Amniotic stem cell (primary cell): Measurements from ENCODE around the gene FBXO46.
A peak's percentile ranks its signal among the peaks of the same experiment; 100 is the strongest.

Source experiments
- DNase-seq: peaks from one replicate; lab custom pipeline; 2025; lab: John Stamatoyannopoulos, UW

FBXO46 gene, protein sequence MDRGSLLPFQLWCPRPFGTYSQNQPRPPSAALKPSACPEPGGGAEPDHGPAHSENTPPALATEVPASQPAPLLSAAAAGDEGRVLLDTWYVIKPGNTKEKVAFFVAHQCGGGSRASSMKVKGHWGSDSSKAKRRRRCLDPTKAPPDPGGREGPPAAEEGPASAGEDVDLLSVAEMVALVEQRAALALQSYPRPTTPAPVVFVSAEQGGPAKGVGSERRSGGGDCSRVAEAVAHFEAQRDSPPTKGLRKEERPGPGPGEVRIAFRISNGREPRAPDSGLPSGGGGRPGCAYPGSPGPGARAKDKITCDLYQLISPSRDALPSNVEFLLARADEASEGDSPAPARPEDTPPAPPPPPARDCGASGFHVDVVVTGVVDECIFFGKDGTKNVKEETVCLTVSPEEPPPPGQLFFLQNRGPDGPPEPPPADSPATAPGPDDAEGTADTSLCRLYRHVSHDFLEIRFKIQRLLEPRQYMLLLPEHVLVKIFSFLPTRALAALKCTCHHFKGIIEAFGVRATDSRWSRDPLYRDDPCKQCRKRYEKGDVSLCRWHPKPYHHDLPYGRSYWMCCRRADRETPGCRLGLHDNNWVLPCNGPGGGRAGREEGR

GRCh38 chr19:45730368-45731288 is at the start of gene FBXO46:
TSS of gene FBXO46 (minus strand) at chr19:45730896. CDS start at chr19:45713495, 17,401 bp downstream.
- peak; percentile 99 for DNase-seq

GRCh38 chr19:45780146-45780447 is 49.4 kb upstream of the FBXO46 start:
- no peak for DNase-seq

GRCh38 chr19:45779231-45780145 is 48.8 kb upstream of the FBXO46 start:
- no peak for DNase-seq

DNA sequence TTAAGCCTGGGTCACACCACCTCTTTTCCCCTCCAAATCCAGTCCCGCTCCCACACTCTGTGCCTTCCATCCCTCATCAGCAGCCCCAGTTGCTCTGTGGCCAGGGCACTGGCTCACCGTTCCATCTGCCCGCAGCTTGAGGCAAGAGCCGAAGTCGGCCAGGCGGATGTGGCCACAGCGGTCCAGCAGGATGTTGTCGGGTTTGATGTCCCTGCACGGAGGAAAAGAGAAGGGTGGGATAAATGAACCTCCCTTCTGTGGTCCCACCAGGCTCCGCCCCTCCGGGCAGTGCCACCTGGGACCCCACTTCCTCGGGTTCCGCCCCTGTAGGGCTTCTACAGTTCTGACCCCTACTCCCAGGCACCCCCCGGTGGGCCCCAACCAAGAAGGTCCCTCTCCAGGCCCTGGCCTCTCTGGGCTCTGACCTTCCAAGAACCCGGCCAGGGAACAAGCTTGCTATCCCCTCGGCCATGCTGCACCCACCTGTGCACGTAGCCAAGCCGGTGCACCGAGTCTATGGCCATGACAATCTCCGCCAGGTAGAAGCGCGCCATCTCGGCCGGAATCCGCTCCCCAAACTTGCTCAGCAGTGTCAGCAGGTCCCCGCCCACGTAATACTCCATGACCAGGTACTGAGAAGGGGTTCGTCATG is 47.4 kb upstream of the FBXO46 start:
- DNase-seq: no peak

DNA sequence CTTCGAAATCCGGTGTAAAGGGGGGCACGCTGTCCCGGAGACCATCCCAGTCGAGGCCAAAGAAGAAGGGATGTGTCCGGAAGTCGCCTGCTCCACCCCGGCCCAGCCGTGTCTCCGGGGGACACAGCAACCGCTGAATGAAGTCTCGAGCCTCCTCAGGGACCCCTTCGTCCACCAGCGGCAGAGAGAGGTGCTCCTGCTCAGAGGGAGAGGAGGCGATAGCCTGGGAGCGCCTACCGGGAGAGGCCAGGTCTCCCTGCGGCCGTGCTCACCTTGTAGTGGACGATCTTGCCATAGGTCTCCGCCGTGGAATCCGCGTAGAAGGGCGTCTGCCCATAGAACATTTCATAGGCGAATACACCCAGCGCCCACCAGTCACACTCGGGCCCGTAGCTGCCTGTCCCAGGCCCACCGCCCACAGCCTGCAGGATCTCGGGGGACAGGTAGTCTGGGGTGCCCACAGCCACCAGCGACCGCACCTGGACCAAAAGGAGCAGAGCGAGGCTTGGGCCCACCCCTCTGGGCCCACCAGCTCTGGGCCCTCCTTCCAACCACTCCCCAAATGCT is 46.8 kb upstream of the FBXO46 start:
- DNase-seq: no peak

DNA sequence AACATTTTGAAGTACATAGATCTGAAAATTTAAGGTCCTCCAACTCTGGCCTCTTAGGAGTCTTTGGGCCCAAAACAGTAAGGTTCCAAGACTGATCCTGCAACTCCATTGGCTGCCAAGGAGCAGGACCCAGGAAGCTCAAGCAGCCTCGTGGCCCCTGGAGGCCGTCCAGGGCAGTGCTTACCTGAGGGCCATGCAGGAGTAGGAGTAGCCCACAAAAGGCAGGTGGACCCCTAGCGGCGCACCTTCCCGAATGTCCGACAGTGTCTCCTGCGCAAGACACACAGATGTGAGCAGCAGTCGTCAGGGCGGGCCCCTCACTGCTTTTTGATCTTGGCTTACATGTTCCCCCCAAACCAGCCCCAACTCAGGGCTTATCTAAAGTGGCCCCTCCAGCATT is 44.1 kb upstream of the FBXO46 start:
- no peak for DNase-seq

DNA sequence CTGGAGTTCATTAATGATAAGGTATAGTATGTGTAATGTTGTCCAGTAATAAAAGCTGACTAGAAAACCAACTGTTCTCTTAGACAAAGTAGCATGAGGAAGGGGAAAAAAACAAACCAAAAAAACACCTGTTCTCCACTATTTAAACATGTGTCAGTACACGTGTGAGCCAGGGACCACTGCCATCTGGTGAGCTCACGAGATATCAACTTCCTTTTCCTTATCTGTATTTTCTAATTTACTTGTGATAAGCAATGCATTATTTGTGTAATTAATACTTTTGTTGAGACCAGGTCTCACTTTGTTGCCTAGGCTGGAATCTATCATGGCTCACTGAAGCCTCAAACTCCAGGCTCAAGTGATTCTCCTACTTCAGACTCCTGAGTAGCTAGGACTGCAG is 42.7 kb upstream of the FBXO46 start:
- DNase-seq: no peak

DNA sequence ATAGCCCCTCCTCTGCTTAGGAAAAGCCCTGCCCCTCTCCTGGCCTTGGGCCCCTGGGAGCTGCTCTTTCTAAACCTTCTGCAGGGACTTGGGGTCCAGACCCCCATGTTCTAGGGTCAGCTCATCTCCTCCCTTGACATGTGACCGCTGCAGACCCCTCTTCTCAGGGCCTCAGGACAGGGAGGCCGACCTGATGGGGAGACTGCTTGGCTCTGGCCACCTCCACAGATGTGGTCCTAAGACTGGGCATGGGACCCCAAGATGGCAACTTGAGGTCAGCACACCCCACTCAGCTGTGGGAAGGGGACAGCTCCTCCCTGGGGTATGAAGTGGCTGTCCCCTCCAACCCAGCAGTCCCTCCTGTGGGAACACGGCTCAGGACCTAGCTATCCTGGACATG is 42.2 kb upstream of the FBXO46 start:
- no peak for DNase-seq

GRCh38 chr19:45772130-45772840 is 41.6 kb upstream of the FBXO46 start:
- no peak for DNase-seq

GRCh38 chr19:45771311-45771933 is 40.7 kb upstream of the FBXO46 start:
- no peak for DNase-seq

- DNase-seq: peak; percentile 77
Observed at GRCh38 chr19:45770192-45771101, 39.8 kb upstream of the FBXO46 start.

GRCh38 chr19:45769821-45770191 is 39.1 kb upstream of the FBXO46 start:
- DNase-seq: no peak

DNA sequence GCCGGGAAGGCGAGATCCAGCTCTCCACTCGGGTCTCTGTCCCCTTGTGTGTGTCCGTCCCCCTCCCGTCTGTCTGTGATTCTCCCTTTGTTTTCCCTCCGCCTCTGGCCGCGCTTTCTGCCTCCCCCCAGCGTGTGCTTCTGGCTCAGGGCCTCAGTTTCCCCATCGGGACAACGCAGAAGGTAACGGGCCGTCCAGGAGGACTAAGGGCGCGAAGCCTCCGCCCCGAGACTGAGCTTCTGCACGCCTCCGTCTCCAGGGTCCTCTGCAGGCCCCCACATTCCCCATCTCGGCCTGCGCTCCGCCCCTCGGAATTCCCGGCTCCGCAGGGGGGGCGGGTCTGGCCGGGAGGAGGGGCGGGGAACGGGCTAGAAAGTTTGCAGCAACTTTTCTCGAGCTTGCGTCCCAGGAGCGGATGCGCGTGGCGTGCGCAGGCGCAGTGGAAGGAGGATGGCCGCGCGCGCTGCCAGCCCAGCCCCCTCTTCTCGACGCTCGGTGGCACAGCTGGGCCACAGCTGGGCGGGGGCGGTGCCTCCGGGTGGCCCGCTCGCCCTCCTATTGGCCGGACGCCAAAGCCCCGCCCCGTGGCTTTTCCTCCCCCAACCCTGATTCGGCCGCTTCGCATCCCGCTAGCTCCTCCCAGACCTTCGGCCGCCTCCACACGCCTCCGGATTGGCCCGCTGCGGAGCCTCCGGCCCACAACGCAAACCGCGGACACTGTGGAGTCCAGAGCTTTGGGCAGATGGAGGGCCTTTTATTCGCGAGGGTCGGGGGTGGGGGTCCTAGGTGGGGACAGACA is 38.5 kb upstream of the FBXO46 start, which contains the start of gene SIX5:
TSS of gene SIX5 (minus strand) at position 269 of the 799 bp plus-strand sequence. CDS start 408 bp downstream, outside the sequence.
- DNase-seq: peak; percentile 100

- peak; percentile 26 for DNase-seq
Observed at GRCh38 chr19:45768655-45768983, 37.9 kb upstream of the FBXO46 start.

DNA sequence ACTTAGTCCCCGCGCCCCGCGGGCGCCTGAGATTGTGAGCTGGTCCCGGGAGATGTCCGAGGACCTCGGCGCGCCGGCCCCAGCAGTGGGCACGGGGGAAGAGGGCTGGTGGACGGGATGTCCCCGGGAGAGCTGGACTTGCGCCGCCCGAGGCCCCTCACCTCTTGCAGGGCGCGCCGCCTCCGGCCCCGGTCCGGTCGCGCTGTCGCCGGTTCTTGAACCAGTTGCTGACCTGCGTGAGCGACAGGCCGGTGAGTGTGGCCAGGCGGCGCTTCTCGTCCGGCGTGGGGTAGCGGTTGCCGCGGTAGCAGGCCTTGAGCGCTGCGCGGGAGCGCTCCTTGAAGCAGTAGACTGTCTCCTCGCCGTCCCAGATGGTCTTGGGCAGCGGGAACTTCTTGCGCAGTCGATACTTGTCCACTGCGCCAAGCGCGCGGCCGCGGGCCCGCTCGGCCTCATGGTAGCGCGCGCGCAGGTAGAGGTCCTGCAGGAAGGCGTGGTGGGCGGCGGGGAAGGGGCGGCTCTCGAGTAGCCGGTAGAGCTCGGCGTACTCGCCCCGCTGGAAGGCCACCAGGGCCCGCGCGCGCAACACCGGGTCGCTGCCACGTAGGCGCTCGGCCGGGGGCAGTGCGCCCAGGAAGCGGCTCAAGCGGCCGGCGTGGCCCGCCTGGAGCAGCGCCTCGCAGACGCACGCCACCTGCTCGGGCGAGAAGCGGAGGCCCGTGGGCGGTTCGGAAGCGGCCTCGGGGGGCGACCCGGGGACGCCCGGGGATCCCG is 37.4 kb upstream of the FBXO46 start:
- no peak for DNase-seq

DNA sequence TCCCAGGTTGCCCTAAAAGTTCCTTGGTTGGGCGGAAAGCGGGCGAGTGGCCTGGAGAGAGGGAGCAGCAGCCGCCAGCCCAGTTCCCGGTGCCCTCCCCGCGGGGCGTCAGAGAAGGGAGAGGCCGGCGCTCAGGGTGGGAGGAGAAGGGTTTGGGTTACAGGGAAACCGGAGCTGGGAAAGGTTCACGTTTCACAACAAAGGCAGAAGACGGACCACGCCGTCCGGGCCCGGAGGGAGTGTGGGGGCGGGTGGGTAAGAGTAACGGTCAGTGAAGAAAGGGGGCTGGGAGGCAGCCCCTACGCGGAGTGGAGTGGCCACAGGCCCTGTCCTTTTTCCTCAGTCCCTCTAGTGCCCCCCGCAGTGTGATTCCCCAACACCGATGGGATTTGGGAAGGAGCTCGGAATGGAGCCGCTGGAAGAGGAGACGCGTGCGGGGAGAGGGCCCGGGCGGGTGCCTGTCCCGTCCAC is 36.7 kb upstream of the FBXO46 start:
- DNase-seq: peak; percentile 91

GRCh38 chr19:45766869-45767346 is 36.2 kb upstream of the FBXO46 start:
- DNase-seq: no peak
